HG03432 (cell line): Measurements from ENCODE around the gene SEMA4F.

Experiments used
- ATAC-seq: cut with Tn5 transposase; IDR thresholded peaks from one replicate; pipeline ENCODE4 v1.9.1; 2021; ENCODE audit warnings: mild to moderate bottlenecking, moderate library complexity; ENCODE audit not compliant: unreplicated experiment

SEMA4F gene

GRCh38 chr2:74658516-74658915 is 4.5 kb downstream of the SEMA4F start:
- ATAC-seq: no peak

- ATAC-seq: no peak
Measured at GRCh38 chr2:74659462-74659861, 5.4 kb downstream of the SEMA4F start.

GRCh38 chr2:74668087-74668486 is 14.0 kb downstream of the SEMA4F start:
- ATAC-seq: no peak

GRCh38 chr2:74670263-74670662 is 16.2 kb downstream of the SEMA4F start:
- ATAC-seq: no peak

GRCh38 chr2:74671479-74671878 is 17.4 kb downstream of the SEMA4F start:
- no peak for ATAC-seq

GRCh38 chr2:74673826-74674528 is 19.9 kb downstream of the SEMA4F start:
- ATAC-seq: no peak

- ATAC-seq: no peak
Measured at GRCh38 chr2:74675090-74675489, 21.0 kb downstream of the SEMA4F start.

- no peak for ATAC-seq
Measured at GRCh38 chr2:74676331-74676730, 22.3 kb downstream of the SEMA4F start.

GRCh38 chr2:74679615-74680014 is 25.6 kb downstream of the SEMA4F start:
- no peak for ATAC-seq

- no peak for ATAC-seq
Measured at GRCh38 chr2:74682501-74682900, 28.5 kb downstream of the SEMA4F start.

- no peak for ATAC-seq
Measured at GRCh38 chr2:74685408-74685807, 31.4 kb downstream of the SEMA4F start.

GRCh38 chr2:74688881-74689280 is 34.8 kb downstream of the SEMA4F start:
- ATAC-seq: no peak

- no peak for ATAC-seq
Measured at GRCh38 chr2:74689671-74690070, 35.6 kb downstream of the SEMA4F start.

GRCh38 chr2:74690571-74690970 is 36.5 kb downstream of the SEMA4F start:
- peak; percentile 85 for ATAC-seq

GRCh38 chr2:74691929-74692328 is 37.9 kb downstream of the SEMA4F start:
- no peak for ATAC-seq

GRCh38 chr2:74693213-74693612 is 39.2 kb downstream of the SEMA4F start:
- ATAC-seq: no peak

- no peak for ATAC-seq
Measured at GRCh38 chr2:74693668-74694067, 39.6 kb downstream of the SEMA4F start.

GRCh38 chr2:74694281-74694680 is 40.2 kb downstream of the SEMA4F start:
- ATAC-seq: no peak

GRCh38 chr2:74695663-74696062 is 41.6 kb downstream of the SEMA4F start:
- ATAC-seq: no peak

GRCh38 chr2:74696829-74697228 is 42.8 kb downstream of the SEMA4F start:
- no peak for ATAC-seq

GRCh38 chr2:74700643-74701372 is 46.8 kb downstream of the SEMA4F start:
- ATAC-seq: no peak

- no peak for ATAC-seq
Measured at GRCh38 chr2:74702001-74702715, 48.1 kb downstream of the SEMA4F start.
